PC-9 (cell line): Measurements from ENCODE around the gene NDST3. TPM values are rescaled to one million over a fixed set of nuclear protein-coding genes. Genes with fewer than 3 reads are reported as not detected.

Experiments used
- BruUV-seq: library from RNA; stranded (reverse); fragments of 400-500 nt; replicated peaks from 2 replicates; lab custom pipeline; 2021; lab: Mats Ljungman, UMichigan
- CTCF ChIA-PET: fragments of 300-600 bp; sonication (Branson Sonifier 250); formaldehyde crosslinking; loops from one replicate; lab custom pipeline; 2022; ENCODE audit warnings: antibody characterized with exemption; lab: Charles Lee
- POLR2A ChIA-PET: fragments of 300-600 bp; sonication (Branson Sonifier 250); formaldehyde crosslinking; loops from one replicate; lab custom pipeline; 2022; ENCODE audit warnings: antibody characterized with exemption; ENCODE audit not compliant: unreplicated experiment; lab: Charles Lee
- DNase-seq, 2 experiments: peaks; one replicate each; pipeline versions ENCODE4 v3.0.0 to v3.0.0-alpha.2; 2015 to 2022; ENCODE audit warnings: mixed read lengths in 1 of 2
- H2AFZ ChIP-seq: fragments of 200-600 bp; sonication (generic); 2 replicates; pipeline ENCODE4 v1.8.1; 2017; ENCODE audit warnings: antibody characterized with exemption
- H3F3A ChIP-seq: fragments of 200-600 bp; sonication (generic); 2 replicates; pipeline ENCODE4 v1.8.1; 2017; ENCODE audit warnings: antibody characterized with exemption, mild to moderate bottlenecking, low read depth; ENCODE audit not compliant: insufficient read depth
- H3K27ac ChIP-seq: fragments of 200-600 bp; sonication (generic); 2 replicates; pipeline ENCODE4 v1.6.1; 2016; ENCODE audit warnings: mixed run types
- H3K27me3 ChIP-seq: fragments of 200-600 bp; sonication (generic); 2 replicates; pipeline ENCODE4 v1.6.1; 2016; ENCODE audit warnings: low read depth, mixed run types; ENCODE audit not compliant: insufficient read depth
- H3K36me3 ChIP-seq: fragments of 200-600 bp; sonication (generic); 2 replicates; pipeline ENCODE4 v1.6.1; 2016; ENCODE audit warnings: low read depth, mixed run types
- H3K4me1 ChIP-seq: fragments of 200-600 bp; sonication (generic); replicated peaks from 2 replicates; pipeline ENCODE4 v1.6.1; 2016; ENCODE audit warnings: mixed run types; ENCODE audit not compliant: insufficient read depth
- H3K4me2 ChIP-seq: fragments of 200-600 bp; sonication (generic); 2 replicates; pipeline ENCODE4 v1.6.1; 2017; ENCODE audit warnings: mixed run types
- H3K4me3 ChIP-seq: fragments of 200-600 bp; sonication (generic); 2 replicates; pipeline ENCODE4 v1.6.1; 2016; ENCODE audit warnings: mixed run types
- H3K79me2 ChIP-seq: fragments of 200-600 bp; sonication (generic); 2 replicates; pipeline ENCODE4 v1.6.1; 2017; ENCODE audit warnings: low read depth, mixed run types
- H3K9me2 ChIP-seq: fragments of 200-600 bp; sonication (generic); 2 replicates; pipeline ENCODE4 v1.8.1; 2017; ENCODE audit warnings: mild to moderate bottlenecking; ENCODE audit not compliant: insufficient read depth
- H3K9me3 ChIP-seq: fragments of 200-600 bp; sonication (generic); 2 replicates; pipeline ENCODE4 v1.8.1; 2016; ENCODE audit warnings: low read depth; ENCODE audit not compliant: insufficient read depth
- H4K20me1 ChIP-seq: fragments of 200-600 bp; sonication (generic); 2 replicates; pipeline ENCODE4 v1.8.1; 2017; ENCODE audit not compliant: insufficient read depth
- CTCF ChIP-seq: fragments of 200-600 bp; sonication (generic); conservative IDR thresholded peaks from 2 replicates; pipeline ENCODE4 v1.6.1; 2017; ENCODE audit warnings: mixed run types, antibody characterized with exemption, mild to moderate bottlenecking, moderate library complexity
- EZH2 ChIP-seq: fragments of 200-600 bp; sonication (generic); IDR thresholded peaks from 2 replicates; pipeline ENCODE4 v1.8.0; 2017; ENCODE audit warnings: antibody characterized with exemption, low read depth
- intact Hi-C: fragments of 100-400 bp; cut with micrococcal nuclease; formaldehyde crosslinking; loops from one replicate; pipeline ENCODE4 v1.10.0; 2022; ENCODE audit not compliant: unreplicated experiment
- total RNA-seq: library from RNA; stranded (reverse); gene quantifications from 2 replicates; pipeline ENCODE4 v1.2.3, GENCODE V29; 2021

The NDST3 gene
- total RNA-seq, 1 experiment from 2014 or later = 0.15 TPM

- peaks cover 20% of the 10 kb centered on the region for H3K36me3 ChIP-seq
- H3K27ac ChIP-seq = peak overlapping the region; percentile 88
- TF ChIP-seq CTCF (peak; percentile 54), EZH2 (no peak)
- peaks cover 23% of the 10 kb centered on the region for H3K4me1 ChIP-seq
- H3K4me3 ChIP-seq = peak overlapping the region; percentile 87
- peaks cover 27% of the 10 kb centered on the region for H3K79me2 ChIP-seq
- H3F3A ChIP-seq = peaks cover 46% of the 10 kb centered on the region
- POLR2A ChIA-PET = no interaction called here
- intact Hi-C loops = loop anchor here (1.0 to 10.0 kb wide), 3 partner anchors 72 to 404 kb away; partner anchors contain the start of gene METTL14
- H2AFZ ChIP-seq = no peak overlapping the region
- CTCF ChIA-PET = no interaction called here
- peak; percentile 35 to 54 for DNase-seq
- H3K4me2 ChIP-seq = peak overlapping the region; percentile 75
- H3K27me3 ChIP-seq = no peaks in the 10 kb centered on the region
- H4K20me1 ChIP-seq = peaks cover 6% of the 10 kb centered on the region
- H3K9me3 ChIP-seq = no peaks in the 10 kb centered on the region
- no TSS peak for BruUV-seq
- no peaks in the 10 kb centered on the region for H3K9me2 ChIP-seq
Observed at GRCh38 chr4:118280501-118281218, 246.4 kb downstream of the NDST3 start.

GRCh38 chr4:118281611-118282442, 247.5 kb downstream of the NDST3 start:
- H3K9me2 ChIP-seq = no peaks in the 10 kb centered on the region
- H3K79me2 ChIP-seq = peaks cover 27% of the 10 kb centered on the region
- intact Hi-C loops = loop anchor here (1.0 to 10.0 kb wide), 3 partner anchors 70 to 403 kb away; partner anchors contain the start of gene METTL14
- peaks cover 20% of the 10 kb centered on the region for H3K36me3 ChIP-seq
- H2AFZ ChIP-seq = no peak overlapping the region
- POLR2A ChIA-PET = no interaction called here
- no peak for TF ChIP-seq CTCF
- TF ChIP-seq EZH2 = no peak
- CTCF ChIA-PET = no interaction called here
- no peak for DNase-seq
- no peak overlapping the region for H3K4me3 ChIP-seq
- peak overlapping the region; percentile 75 for H3K4me2 ChIP-seq
- H3K27me3 ChIP-seq = no peaks in the 10 kb centered on the region
- peaks cover 6% of the 10 kb centered on the region for H4K20me1 ChIP-seq
- H3F3A ChIP-seq = peaks cover 46% of the 10 kb centered on the region
- BruUV-seq = no TSS peak
- no peaks in the 10 kb centered on the region for H3K9me3 ChIP-seq
- peaks cover 23% of the 10 kb centered on the region for H3K4me1 ChIP-seq
- H3K27ac ChIP-seq = peak overlapping the region; percentile 88

- Histone ChIP-seq H2AFZ (no peak overlapping the region), H4K20me1 (peaks cover 6% of the 10 kb centered on the region), H3K36me3 (peaks cover 20% of the 10 kb centered on the region), H3K79me2 (peaks cover 25% of the 10 kb centered on the region), H3K27ac (peak overlapping the region; percentile 88), H3K4me1 (peaks cover 16% of the 10 kb centered on the region), H3K9me2 (no peaks in the 10 kb centered on the region), H3K9me3 (no peaks in the 10 kb centered on the region), H3K27me3 (no peaks in the 10 kb centered on the region), H3F3A (peaks cover 46% of the 10 kb centered on the region), H3K4me2 (no peak overlapping the region), H3K4me3 (no peak overlapping the region)
- intact Hi-C loops = loop anchor here (10.0 kb wide), 2 partner anchors 222 to 402 kb away; partner anchors contain the start of gene METTL14
- TF ChIP-seq EZH2 (no peak), CTCF (no peak)
- DNase-seq = peak in 1 of 2 experiments; percentile 82
- no TSS peak for BruUV-seq
- CTCF ChIA-PET = no interaction called here
- POLR2A ChIA-PET = no interaction called here
Observed at GRCh38 chr4:118282692-118283091, 248.4 kb downstream of the NDST3 start.
